Activated gamma-delta T cell (primary cell): ENCODE data around the gene MYO16.

Source experiments
- DNase-seq: peaks from one replicate; lab custom pipeline; 2025; lab: John Stamatoyannopoulos, UW

The MYO16 gene

DNA sequence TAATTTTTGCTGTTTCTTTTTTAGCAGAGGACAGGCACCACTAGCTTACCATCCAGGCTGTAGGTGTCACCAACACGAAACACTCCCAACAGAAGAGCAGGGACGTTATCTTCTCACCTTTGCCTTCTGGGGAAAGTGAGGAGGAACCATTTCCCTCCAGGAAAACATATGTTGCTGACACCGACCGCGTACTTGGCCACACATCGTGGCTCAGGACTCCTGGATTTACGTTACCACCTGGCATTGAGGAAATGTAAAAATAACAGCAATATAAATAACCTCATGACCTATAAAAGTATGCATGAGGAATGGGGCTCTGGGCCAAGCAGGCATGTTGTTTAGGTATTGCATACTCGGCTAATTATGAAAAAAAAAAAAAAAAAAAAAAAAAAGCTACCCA is 525.1 kb downstream of the MYO16 start:
- DNase-seq: no peak

DNA sequence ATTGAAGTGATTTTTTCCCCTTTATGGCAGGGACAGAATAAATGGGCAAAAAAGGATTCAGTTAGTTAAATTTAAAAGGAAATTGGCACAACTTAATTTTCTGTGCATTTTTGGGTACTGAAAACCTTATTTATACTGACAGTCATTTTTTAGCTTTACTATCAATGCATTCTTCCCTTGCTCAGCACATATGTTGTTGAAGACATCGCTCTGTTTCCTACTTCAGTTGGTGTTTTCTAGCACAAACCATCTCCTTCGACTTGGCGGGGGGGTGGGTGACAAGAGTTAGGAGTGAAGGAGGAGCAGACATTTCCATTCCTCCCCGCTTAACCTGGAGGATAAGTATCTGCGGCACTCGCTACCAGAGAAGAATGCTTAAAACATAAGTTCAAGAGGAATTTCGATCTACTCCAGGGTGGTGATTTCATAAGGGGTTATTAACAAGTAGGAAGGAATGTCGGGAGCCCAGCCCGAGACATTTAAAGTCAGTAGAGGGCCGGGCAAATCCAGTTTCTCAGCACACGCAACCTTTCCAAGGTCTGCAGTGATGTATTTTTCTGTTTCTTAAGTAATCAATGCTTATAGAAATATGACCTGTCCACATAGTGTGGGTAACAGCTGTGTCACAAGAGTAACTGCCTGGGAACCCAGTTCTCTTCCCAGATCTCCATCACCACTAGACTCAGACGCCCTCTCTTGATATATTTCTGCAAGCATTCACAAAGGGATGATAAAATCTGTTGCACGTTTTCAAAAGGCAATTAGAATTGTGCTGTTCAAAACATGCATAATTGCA is 525.8 kb downstream of the MYO16 start:
- no peak for DNase-seq

- no peak for DNase-seq
These were observed 526.9 kb downstream of the MYO16 start for GRCh38 chr13:109156181-109156935.

- no peak for DNase-seq
These were observed 527.9 kb downstream of the MYO16 start for GRCh38 chr13:109157275-109157674.

DNA sequence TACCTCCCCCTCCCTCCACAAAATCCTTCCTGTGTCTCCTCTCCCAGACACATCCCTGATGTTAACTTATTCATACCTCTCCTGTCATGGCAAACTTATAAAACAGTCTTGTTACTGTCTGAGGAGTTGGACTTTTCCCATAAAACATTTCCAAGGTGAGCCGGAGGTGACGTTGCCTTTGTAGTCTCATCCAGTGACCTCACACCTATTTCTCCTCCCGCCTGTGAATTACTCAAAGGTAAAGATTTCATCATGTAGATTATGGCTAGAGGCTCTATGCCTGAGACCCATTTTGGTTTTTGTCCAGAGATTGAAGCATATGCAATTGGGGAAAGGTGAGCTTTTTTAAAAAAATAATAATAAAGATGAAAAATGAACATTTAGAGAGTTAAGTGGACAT is 529.0 kb downstream of the MYO16 start:
- no peak for DNase-seq

DNA sequence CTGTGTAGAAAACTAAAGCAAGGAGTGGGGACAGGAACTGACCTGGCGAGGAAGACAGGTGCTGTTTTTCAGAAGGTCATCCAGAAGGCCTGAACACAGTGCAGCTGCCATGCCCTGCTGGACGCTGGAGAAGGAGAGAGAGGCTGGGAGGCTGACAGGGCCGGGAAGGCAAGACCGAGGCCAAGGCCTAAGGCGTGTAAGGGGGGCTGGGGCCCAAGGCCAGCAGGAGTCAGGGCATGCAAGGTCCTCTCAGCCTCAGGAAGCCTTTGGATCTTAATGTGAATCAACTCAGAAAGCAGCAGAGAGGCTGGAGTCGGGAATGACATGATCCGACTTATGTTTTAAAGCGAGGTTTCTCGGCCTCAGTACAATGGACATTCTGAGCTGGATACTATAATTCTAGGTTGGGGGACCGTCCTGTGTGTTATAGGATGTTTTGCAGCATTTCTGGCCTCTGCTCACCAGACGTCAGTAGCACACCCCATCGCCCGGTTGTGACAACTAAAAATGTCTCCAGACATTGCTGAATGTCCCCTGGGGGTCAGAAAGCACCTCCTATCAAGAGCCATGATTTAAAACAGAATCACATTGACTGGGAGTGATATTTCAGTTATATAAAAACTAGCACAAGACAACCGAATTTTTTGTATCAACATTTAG is 530.4 kb downstream of the MYO16 start:
- no peak for DNase-seq

DNA sequence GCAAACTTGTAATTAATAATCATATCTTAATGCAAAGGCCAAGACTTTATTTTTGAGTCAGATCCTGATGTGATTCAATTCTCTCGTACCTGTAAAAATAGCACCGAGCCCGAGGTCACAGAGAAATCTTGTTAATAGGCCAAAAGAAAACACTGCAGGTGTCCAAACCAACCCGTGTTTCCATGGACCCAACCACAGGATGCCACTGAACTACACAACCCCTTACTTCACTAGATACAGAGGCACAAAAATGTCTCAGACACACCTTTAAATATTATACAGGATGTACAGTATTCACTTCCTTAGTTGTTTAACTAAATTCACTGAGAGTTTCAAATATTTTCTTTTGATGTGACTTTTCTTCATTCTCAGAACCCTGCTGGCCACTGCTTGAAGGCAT is 530.9 kb downstream of the MYO16 start:
- no peak for DNase-seq

GRCh38 chr13:109160887-109161669 is 531.7 kb downstream of the MYO16 start:
- DNase-seq: no peak

DNA sequence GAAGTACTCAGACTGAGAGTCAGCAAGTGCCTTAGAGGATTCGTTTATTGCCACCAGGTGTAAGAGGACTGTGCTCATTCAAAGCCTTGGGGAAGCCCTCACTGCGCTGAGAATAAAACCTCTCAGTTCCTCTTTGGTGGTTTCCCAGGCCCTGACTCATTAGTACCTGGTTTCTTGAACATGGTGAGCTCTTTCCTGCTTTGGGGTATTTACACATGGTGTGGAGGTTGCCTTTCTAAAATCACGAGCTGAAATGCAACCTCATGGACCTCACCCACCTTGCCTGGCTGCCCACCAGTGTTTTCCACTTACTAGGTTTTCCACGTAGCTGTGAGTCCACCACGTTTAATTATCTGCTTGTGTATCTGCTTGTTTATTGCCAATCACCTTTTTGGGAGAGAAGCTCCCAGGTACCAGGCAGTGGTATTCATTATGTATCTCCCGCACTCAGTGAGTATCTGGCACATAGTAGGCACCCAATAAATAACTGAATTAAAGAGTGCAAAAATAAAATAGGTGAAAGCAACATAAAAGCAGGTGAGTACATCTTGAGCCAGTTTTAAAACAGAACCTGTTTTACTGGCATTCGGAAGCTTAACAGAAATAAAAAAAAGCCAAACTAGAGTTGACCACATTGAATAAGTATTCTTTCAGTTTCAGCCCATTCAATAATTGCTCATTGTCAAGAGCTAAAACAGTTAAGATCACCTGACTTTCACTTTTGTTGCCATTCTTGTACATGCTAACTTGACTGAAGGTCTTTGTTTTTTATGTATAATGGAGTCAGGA is 533.0 kb downstream of the MYO16 start:
- no peak for DNase-seq

DNA sequence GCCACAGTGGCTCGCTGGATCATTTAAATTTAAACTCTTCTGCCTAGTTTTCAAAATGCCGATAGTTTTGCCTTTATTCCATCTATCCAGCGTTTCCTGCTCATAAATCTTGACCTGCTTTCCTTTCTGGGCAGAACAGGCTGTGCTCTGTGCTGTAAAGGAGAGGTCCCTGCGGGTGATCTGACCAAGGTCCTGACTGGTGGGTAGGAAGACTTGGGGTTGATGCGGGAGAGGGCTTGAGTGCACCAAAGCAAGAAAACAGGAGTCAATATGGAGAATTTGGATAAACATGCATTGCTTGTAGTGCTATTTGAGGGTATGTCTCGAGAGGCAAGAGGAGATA is 533.6 kb downstream of the MYO16 start:
- DNase-seq: no peak

- no peak for DNase-seq
These were observed 536.0 kb downstream of the MYO16 start for GRCh38 chr13:109165417-109165904.

DNA sequence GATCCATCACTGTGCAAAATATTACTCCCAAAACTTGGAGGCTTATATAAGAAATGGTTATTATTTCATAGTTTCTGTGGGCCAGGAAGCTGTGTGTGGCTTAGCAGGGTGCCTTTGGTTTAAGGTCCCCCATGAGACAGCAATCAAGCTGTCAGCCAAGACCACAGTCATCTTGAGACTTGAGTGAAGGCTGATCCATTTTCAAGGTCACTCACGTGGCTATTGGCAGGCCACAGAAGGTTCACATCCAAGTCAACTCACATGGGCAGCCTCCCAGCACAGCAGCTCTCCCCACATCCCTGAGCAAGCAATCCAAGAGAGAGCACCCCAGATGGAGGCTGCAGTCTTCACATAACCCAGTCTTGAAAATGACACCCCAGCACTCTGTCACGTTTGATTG is 537.4 kb downstream of the MYO16 start:
- DNase-seq: no peak

DNA sequence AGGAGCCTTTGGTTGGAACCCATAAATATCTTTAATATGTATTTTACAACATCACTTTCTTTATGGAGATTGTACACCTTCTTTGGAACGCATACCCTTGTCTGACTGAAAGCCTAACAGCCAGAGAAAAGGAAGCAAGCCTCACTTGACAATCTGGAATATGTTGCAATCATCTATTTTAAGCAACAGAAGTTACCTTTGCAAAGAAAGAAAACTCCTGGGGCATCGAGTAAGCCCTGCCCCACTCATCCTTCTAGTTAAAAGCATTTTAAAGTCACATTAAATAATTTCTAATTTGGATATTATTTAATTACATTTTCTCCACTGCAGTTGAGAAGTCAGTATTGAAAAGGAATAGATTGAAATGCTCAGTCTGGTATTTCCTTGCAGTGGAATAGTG is 542.7 kb downstream of the MYO16 start:
- no peak for DNase-seq

DNA sequence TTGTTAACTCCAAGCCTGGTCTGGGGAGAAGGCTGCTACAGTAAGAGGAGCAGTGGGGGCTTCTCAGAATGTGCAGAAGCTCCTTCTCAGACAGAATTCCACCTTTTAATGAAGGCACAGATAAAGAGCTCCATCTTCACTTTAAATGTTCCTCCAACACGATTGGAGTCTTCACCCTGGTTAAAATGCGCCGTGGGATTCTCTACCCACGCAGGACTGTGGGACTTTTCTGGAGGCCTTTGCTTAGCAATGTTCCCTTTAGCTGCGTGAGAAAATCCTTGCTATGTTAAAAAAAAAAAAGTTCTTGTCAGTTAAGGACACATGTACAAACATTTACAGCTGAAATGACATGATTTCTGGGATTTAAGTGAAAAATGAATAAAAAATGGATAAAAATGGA is 546.3 kb downstream of the MYO16 start:
- no peak for DNase-seq

- DNase-seq: no peak
These were observed 551.6 kb downstream of the MYO16 start for GRCh38 chr13:109180905-109181425.

- DNase-seq: no peak
These were observed 553.5 kb downstream of the MYO16 start for GRCh38 chr13:109182777-109183465.

DNA sequence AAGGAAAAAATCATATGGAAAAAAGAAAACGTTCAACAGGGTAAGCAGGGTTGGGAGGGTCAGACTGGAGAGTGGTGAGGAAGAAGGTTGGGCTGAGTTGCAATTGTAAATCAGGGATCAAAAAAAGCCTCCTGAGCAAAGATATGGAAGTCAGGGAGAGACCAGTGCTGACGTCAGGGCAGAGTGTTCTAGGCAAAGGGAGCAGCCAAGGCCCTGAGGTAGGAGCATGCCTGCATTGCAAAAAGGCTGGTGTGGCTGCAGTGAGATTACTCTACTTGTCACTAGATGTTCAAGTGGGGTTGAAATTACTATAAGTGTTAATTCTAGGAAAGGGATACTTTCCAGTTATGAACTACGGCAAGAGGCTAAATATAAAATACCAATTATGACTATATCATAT is 562.0 kb downstream of the MYO16 start:
- no peak for DNase-seq

- no peak for DNase-seq
These were observed 562.9 kb downstream of the MYO16 start for GRCh38 chr13:109192306-109192705.

DNA sequence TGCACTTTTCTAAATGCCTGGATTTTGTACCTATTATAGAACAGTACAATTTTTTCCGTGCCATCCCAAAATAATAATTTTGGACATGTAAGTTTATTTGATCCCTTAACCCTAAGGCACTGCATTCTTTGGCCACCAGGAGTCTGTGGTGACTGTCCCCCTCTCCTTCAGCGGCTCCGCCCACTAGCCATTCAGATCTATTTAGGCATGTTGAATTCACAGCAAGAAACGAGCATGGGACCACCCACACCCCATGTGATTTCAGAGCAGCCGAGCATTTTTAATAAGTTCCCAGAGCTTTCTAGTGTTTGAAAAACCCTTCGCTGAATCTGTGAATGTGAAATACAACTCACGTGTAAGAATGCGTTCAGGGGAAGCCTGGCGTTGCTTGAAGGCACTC is 567.5 kb downstream of the MYO16 start:
- DNase-seq: no peak

DNA sequence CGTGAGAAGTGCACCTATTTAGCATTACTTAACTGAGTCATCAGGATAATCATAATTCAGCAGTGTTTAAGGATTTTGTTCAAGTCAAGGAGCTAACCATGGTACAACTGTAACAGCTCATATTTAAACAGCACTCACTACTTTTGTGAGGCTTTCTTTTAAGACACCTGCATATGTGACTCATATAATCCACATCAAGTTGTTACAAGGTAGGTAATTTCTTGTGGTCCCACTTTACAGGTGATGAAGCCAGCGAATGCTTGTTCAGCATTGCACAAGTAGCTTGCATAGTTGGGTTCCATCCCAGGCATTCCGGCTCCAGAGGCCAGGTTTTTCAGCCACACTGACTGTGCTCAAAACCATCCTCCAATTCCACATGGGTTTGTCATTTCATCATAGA is 569.2 kb downstream of the MYO16 start:
- DNase-seq: no peak
